Measurements from ENCODE around the gene TRUB2. TPM values are rescaled to one million over a fixed set of nuclear protein-coding genes. Genes with fewer than 3 reads are reported as not detected.

The TRUB2 gene
- total and polyA plus RNA-seq, 2 of the 13 experiments (the other 11 are each of a cell fraction or from before 2014, with no cell fraction given): 22.3 to 41.2 TPM

- TF ChIP-seq ZNF672 (CRISPR knock-in tag; IDR thresholded peaks at IDR 0.05): no peak
- TF ChIP-seq ZNF609 (CRISPR knock-in tag; IDR thresholded peaks at IDR 0.05; ENCODE audit: borderline replicate concordance): no peak
- no peak for TF ChIP-seq MEIS2 (CRISPR knock-in tag; IDR thresholded peaks at IDR 0.05)
- TF ChIP-seq TSC22D2 (CRISPR knock-in tag; IDR thresholded peaks at IDR 0.05; ENCODE audit: borderline replicate concordance): no peak; the same call in 1 of the 2 replicates
- TF ChIP-seq ZNF761 (CRISPR knock-in tag; conservative IDR thresholded peaks at IDR 0.05): no peak
- TF ChIP-seq SATB2 (CRISPR knock-in tag; IDR thresholded peaks at IDR 0.05): no peak
- TF ChIP-seq FOXA1 (IDR thresholded peaks at IDR 0.05): no peak
- TF ChIP-seq FOXA1 (CRISPR knock-in tag; IDR thresholded peaks at IDR 0.05): no peak
- TF ChIP-seq E2F5 (CRISPR knock-in tag; conservative IDR thresholded peaks at IDR 0.05): peak; percentile 57; the same call in 1 of the 2 replicates
- no peak for TF ChIP-seq SRSF1 (optimal IDR thresholded peaks at IDR 0.05; ENCODE audit: low read depth, low read length)
- TF ChIP-seq ZC3H13 (CRISPR knock-in tag; IDR thresholded peaks at IDR 0.05): no peak
- no peak for TF ChIP-seq HMGA1 (CRISPR knock-in tag; conservative IDR thresholded peaks at IDR 0.05)
- TF ChIP-seq BATF2 (CRISPR knock-in tag; IDR thresholded peaks at IDR 0.05): no peak
- no peak for TF ChIP-seq PBX3 (CRISPR knock-in tag; IDR thresholded peaks at IDR 0.05; ENCODE audit: borderline replicate concordance)
- no peak for TF ChIP-seq CREB3 (CRISPR knock-in tag; IDR thresholded peaks at IDR 0.05)
- no peak for TF ChIP-seq ZNF740 (CRISPR knock-in tag; IDR thresholded peaks at IDR 0.05)
- TF ChIP-seq TRIM24 (CRISPR knock-in tag; IDR thresholded peaks at IDR 0.05): no peak
- peak; percentile 97 for TF ChIP-seq POLR2AphosphoS5 (IDR thresholded peaks at IDR 0.05; ENCODE audit: low read depth, low read length)
- TF ChIP-seq ZNF530 (CRISPR knock-in tag; IDR thresholded peaks at IDR 0.05; ENCODE audit: low read depth): no peak
- no peak for TF ChIP-seq XBP1 (CRISPR knock-in tag; IDR thresholded peaks at IDR 0.05)
- TF ChIP-seq, protein P1, sequence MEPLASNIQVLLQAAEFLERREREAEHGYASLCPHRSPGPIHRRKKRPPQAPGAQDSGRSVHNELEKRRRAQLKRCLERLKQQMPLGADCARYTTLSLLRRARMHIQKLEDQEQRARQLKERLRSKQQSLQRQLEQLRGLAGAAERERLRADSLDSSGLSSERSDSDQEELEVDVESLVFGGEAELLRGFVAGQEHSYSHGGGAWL (CRISPR knock-in tag; IDR thresholded peaks at IDR 0.05): no peak
- TF ChIP-seq ZNF644 (CRISPR knock-in tag; IDR thresholded peaks at IDR 0.05; ENCODE audit: low read depth): no peak
- TF ChIP-seq GTF3A (CRISPR knock-in tag; conservative IDR thresholded peaks at IDR 0.05): no peak
Observed at GRCh38 chr9:128276008-128276573, 46.2 kb downstream of the TRUB2 start, which contains the start of gene SWI5 (continued).
